ENCODE data around the gene FBXL7.

DNA sequence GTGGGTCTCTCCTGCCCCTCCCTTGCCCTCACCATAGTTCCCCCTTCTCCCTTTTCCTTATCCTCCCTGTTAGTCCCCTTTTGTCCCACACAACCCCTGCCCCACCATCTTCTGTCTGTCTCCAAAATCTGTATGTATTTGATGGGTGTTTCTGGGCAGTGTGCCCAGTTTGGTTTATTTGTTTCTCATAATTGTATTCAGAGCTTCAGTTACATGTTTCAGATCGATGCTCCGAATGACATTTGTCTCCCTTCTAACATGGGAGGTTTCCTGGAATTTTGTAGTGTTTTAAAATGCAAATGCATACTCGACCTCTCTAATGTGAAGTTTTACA lies 22.2 kb downstream of the FBXL7 start:
- TF ChIP-seq, protein P1, sequence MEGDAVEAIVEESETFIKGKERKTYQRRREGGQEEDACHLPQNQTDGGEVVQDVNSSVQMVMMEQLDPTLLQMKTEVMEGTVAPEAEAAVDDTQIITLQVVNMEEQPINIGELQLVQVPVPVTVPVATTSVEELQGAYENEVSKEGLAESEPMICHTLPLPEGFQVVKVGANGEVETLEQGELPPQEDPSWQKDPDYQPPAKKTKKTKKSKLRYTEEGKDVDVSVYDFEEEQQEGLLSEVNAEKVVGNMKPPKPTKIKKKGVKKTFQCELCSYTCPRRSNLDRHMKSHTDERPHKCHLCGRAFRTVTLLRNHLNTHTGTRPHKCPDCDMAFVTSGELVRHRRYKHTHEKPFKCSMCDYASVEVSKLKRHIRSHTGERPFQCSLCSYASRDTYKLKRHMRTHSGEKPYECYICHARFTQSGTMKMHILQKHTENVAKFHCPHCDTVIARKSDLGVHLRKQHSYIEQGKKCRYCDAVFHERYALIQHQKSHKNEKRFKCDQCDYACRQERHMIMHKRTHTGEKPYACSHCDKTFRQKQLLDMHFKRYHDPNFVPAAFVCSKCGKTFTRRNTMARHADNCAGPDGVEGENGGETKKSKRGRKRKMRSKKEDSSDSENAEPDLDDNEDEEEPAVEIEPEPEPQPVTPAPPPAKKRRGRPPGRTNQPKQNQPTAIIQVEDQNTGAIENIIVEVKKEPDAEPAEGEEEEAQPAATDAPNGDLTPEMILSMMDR (IDR thresholded peaks at IDR 0.05; ENCODE audit: low read depth, low read length, poor library complexity, severe bottlenecking), result no peak
- no peak for TF ChIP-seq EZH2phosphoT487 (IDR thresholded peaks at IDR 0.05; ENCODE audit: borderline replicate concordance, low read length)
